Activated T-cell treated with anti-CD3 and anti-CD28 coated beads, Interleukin-2, amount 50 U/mL, for 24 hours (primary cell): ENCODE data around the gene GAREM1.

ENCODE experiments used
- DNase-seq: peaks from one replicate; pipeline ENCODE4 v3.0.0-alpha.2; 2020
- H3K27ac Mint-ChIP-seq: 2 replicates; pipeline ENCODE4 v1.8.0; 2020; ENCODE audit warnings: mild to moderate bottlenecking, mixed read lengths
- H3K27me3 Mint-ChIP-seq: 2 replicates; pipeline ENCODE4 v1.8.0; 2020; ENCODE audit warnings: mixed read lengths
- H3K36me3 Mint-ChIP-seq: 2 replicates; pipeline ENCODE4 v1.8.0; 2020; ENCODE audit warnings: low read depth, mixed read lengths
- H3K4me1 Mint-ChIP-seq: 2 replicates; pipeline ENCODE4 v1.8.0; 2020; ENCODE audit warnings: low read depth, mixed read lengths
- H3K4me3 Mint-ChIP-seq: 2 replicates; pipeline ENCODE4 v1.8.0; 2020; ENCODE audit warnings: mild to moderate bottlenecking, moderate library complexity, mixed read lengths
- H3K9me3 Mint-ChIP-seq: 2 replicates; pipeline ENCODE4 v1.8.0; 2020; ENCODE audit warnings: mixed read lengths

The GAREM1 gene

DNA sequence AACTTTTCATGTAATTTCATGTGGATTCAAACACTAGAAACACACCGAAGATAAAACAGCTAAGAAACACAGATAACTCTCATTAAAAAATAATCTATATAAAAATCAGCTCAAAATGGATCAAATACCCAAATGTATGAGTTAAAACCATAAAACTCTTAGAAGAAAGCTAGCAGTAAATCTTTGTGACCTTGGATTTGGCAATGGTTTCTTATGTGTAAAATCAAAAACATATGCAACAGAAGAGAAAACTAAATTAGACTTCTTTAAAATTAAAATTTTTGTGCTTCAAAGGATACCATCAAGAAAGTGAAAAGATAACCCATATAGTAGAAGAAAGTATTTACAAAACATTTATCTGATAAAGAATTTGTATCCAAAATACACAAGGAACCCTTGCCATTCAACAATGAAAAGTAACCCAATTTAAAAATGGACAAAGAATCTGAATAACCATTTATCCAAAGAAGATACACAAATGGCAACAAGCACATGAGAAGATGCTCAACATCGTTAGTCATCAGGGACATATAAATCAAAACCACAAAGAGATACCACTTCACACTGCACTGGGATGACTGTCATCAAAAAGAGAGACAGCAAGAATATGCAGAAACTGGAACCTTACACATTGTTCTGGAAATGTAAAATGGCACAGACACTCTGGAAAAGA, 27.5 kb downstream of the GAREM1 start:
- H3K36me3 Mint-ChIP-seq = no peaks in the 10 kb centered on the region
- no peaks in the 10 kb centered on the region for H3K9me3 Mint-ChIP-seq
- no peak overlapping the region for H3K4me3 Mint-ChIP-seq
- no peak overlapping the region for H3K27ac Mint-ChIP-seq
- no peak for DNase-seq
- peaks cover 17% of the 10 kb centered on the region for H3K27me3 Mint-ChIP-seq
- H3K4me1 Mint-ChIP-seq = no peaks in the 10 kb centered on the region

GRCh38 chr18:32442575-32442974, 28.1 kb downstream of the GAREM1 start:
- Mint-ChIP-seq H3K36me3 (no peaks in the 10 kb centered on the region), H3K4me3 (no peak overlapping the region), H3K27ac (no peak overlapping the region), H3K9me3 (no peaks in the 10 kb centered on the region), H3K27me3 (peaks cover 20% of the 10 kb centered on the region), H3K4me1 (no peaks in the 10 kb centered on the region)
- DNase-seq = no peak

DNA sequence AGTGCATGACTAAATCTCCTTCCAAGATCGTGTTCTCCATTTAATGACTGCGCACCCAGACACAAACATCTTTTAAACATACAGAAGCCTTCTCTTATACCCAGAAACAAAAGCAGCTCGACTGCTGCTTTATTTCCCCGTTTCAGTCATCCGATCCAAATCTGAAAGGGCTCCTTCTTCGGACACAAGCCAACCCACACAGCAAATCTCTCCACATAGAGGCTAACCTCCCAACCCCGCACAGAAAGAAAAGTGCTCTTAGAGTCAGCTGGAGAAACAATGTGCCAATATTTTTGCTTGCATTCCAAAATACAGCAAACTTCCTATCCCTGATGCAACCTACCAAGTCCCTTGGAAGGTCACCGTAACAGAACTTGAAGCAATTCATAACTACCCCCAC, 29.1 kb downstream of the GAREM1 start:
- Mint-ChIP-seq H3K27ac (no peak overlapping the region), H3K36me3 (no peaks in the 10 kb centered on the region), H3K4me1 (no peaks in the 10 kb centered on the region), H3K4me3 (no peak overlapping the region), H3K9me3 (no peaks in the 10 kb centered on the region), H3K27me3 (peaks cover 16% of the 10 kb centered on the region)
- DNase-seq = no peak

GRCh38 chr18:32440518-32440917, 30.2 kb downstream of the GAREM1 start:
- Mint-ChIP-seq H3K27me3 (peaks cover 14% of the 10 kb centered on the region), H3K36me3 (no peaks in the 10 kb centered on the region), H3K9me3 (no peaks in the 10 kb centered on the region), H3K27ac (no peak overlapping the region), H3K4me1 (no peaks in the 10 kb centered on the region), H3K4me3 (no peak overlapping the region)
- DNase-seq = no peak

DNA sequence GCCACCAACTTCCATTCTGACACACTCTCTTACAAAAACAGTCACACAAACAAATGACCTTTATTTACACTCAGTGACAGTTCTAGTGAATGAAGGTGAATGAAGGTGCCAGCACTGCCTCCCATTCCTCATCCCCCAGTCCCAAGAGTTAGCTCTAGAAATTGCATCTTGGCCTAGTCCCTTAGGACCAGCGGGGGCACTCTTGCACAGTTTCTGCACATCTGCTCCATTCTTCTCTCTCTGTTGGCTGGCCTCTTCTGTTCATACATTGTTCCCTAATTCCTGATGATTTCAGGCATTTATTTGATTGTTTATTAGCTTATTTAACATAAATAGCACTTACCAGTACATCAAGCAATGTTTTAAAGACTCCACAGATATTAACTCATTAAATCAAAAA, 30.9 kb downstream of the GAREM1 start:
- H3K4me3 Mint-ChIP-seq = no peak overlapping the region
- H3K27ac Mint-ChIP-seq = no peak overlapping the region
- H3K27me3 Mint-ChIP-seq = peaks cover 14% of the 10 kb centered on the region
- no peaks in the 10 kb centered on the region for H3K9me3 Mint-ChIP-seq
- H3K36me3 Mint-ChIP-seq = no peaks in the 10 kb centered on the region
- DNase-seq = no peak
- no peaks in the 10 kb centered on the region for H3K4me1 Mint-ChIP-seq

DNA sequence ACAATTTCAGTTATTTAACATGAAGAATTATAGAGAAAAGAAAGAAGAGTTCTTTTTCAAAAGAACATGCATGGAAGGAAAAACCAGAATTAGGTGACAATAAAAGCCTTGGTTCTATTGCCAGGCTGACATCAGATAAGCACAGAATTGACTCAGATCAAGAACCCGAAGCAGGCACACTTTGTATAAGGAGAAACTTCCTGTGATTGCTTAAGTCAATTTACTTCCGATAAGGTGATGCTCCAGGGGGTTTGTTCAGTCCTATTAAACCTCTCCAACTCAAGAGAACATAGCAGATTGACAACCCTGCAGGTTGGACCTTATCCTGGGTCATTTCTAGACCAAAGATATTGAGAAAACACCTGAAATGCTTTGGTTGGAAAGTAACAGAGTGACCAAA, 31.4 kb downstream of the GAREM1 start:
- Mint-ChIP-seq H3K9me3 (no peaks in the 10 kb centered on the region), H3K27me3 (peaks cover 14% of the 10 kb centered on the region), H3K27ac (no peak overlapping the region), H3K36me3 (no peaks in the 10 kb centered on the region), H3K4me1 (no peaks in the 10 kb centered on the region), H3K4me3 (no peak overlapping the region)
- no peak for DNase-seq

- DNase-seq = no peak
- H3K27me3 Mint-ChIP-seq = peaks cover 12% of the 10 kb centered on the region
- H3K27ac Mint-ChIP-seq = no peak overlapping the region
- no peaks in the 10 kb centered on the region for H3K36me3 Mint-ChIP-seq
- H3K4me1 Mint-ChIP-seq = no peaks in the 10 kb centered on the region
- H3K9me3 Mint-ChIP-seq = no peaks in the 10 kb centered on the region
- H3K4me3 Mint-ChIP-seq = no peak overlapping the region
Observed at GRCh38 chr18:32438173-32438572, 32.5 kb downstream of the GAREM1 start.

DNA sequence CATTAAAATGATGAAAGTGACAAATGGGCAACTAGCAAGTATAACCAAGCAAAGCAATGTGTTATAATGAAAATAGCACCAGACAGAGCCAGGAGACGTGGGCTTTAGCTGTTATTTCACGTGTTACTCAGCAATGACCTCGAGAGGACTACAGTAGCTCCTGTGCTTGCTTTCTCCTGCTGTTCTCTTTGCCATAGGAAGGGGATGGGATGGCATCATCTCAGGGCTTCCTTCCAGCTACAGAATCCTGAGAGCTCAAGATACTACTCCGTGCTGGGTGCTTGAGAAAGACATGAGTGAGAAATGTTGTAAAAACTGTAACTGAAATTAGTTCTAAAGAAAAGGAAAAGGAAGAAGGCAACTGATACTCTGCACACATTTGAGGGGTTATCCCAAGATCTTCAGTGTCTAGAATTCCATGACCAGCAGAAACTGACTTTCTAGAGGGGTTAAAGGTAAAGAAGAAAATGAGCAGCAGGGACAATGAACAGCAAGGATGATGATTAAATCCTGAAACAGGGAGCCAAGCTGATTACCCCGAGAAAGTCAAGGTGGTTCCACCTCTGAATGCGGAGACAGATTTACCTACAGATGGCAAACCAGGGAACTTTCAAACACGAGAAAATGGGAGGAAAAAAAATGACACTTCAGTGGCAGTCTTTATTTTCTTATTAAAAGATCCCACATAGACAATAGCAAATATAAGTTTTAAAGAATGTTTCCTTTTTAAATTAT, 33.4 kb downstream of the GAREM1 start:
- Mint-ChIP-seq H3K4me3 (no peak overlapping the region), H3K36me3 (no peaks in the 10 kb centered on the region), H3K9me3 (no peaks in the 10 kb centered on the region), H3K27me3 (peaks cover 19% of the 10 kb centered on the region), H3K27ac (no peak overlapping the region), H3K4me1 (no peaks in the 10 kb centered on the region)
- no peak for DNase-seq

DNA sequence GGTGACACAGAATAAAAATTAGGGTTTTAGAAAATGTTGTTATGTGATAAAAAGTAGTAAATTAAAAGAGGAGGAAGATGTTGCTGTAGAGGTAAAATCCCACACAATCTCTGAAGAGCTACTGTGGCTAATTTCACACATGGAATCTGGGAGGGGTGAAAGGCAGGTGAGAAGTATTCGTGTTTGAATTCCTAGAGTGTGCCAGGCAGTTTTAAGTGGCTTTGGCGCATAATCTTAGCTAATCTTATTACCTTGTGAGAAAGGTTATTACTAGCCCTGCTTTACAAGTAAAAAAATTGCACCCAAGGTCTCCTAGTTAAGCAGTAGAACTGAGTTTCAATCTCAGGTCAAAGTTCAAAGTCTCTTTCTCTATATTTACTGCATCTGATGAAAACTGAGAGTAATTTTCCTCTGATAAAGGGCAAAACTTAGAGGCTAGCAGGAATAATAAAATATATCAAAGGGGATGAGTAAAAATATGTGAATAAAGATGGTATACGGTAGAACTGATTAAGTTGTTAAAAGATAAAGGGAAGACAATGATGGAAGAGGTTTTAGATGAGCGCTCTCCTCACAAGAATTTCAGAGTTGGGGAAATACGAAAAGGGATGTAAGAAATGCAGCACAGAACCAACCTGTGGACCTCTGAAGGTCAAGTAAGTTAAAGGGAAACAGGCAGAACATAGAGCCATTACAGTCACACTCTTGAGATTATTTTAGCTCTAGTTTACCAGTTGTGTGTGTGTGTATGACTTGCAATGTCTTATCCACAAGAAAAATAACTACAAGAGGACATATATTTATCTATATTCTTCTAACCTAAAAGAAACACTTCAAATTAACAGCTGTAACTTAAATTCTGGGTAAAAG, 34.8 kb downstream of the GAREM1 start:
- H3K9me3 Mint-ChIP-seq = peaks cover 7% of the 10 kb centered on the region
- H3K27ac Mint-ChIP-seq = no peak overlapping the region
- DNase-seq = no peak
- H3K4me3 Mint-ChIP-seq = no peak overlapping the region
- no peaks in the 10 kb centered on the region for H3K36me3 Mint-ChIP-seq
- H3K4me1 Mint-ChIP-seq = no peaks in the 10 kb centered on the region
- H3K27me3 Mint-ChIP-seq = peaks cover 17% of the 10 kb centered on the region

DNA sequence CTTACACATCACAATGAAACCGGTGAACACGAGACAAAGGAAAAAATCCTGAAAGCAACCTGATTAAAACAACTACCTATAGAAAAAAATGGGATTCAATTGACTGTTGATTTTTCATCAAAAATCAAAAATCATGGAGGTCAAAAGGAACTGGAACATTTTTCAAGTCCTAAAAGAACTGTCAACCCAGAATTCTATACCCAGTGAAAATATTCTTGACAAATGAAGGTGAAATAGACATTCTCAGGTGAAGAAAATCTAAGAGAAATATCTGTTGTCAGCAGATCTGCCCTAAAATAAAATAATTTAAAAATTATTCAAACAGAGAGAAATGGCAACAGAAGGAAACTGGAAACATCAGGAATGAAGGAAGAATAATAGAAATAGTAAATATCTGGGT, 38.9 kb downstream of the GAREM1 start:
- Mint-ChIP-seq H3K4me3 (no peak overlapping the region), H3K9me3 (peaks cover 12% of the 10 kb centered on the region), H3K27me3 (peaks cover 34% of the 10 kb centered on the region), H3K36me3 (no peaks in the 10 kb centered on the region), H3K4me1 (no peaks in the 10 kb centered on the region), H3K27ac (no peak overlapping the region)
- DNase-seq = no peak

- H3K4me3 Mint-ChIP-seq = no peak overlapping the region
- H3K4me1 Mint-ChIP-seq = no peaks in the 10 kb centered on the region
- peaks cover 36% of the 10 kb centered on the region for H3K27me3 Mint-ChIP-seq
- no peak overlapping the region for H3K27ac Mint-ChIP-seq
- no peak for DNase-seq
- H3K9me3 Mint-ChIP-seq = peaks cover 12% of the 10 kb centered on the region
- no peaks in the 10 kb centered on the region for H3K36me3 Mint-ChIP-seq
Observed at GRCh38 chr18:32429402-32429801, 41.3 kb downstream of the GAREM1 start.

- no peak overlapping the region for H3K27ac Mint-ChIP-seq
- H3K36me3 Mint-ChIP-seq = no peaks in the 10 kb centered on the region
- DNase-seq = no peak
- H3K27me3 Mint-ChIP-seq = peaks cover 29% of the 10 kb centered on the region
- peaks cover 12% of the 10 kb centered on the region for H3K9me3 Mint-ChIP-seq
- no peak overlapping the region for H3K4me3 Mint-ChIP-seq
- H3K4me1 Mint-ChIP-seq = no peaks in the 10 kb centered on the region
Observed at GRCh38 chr18:32427084-32427900, 43.4 kb downstream of the GAREM1 start.

DNA sequence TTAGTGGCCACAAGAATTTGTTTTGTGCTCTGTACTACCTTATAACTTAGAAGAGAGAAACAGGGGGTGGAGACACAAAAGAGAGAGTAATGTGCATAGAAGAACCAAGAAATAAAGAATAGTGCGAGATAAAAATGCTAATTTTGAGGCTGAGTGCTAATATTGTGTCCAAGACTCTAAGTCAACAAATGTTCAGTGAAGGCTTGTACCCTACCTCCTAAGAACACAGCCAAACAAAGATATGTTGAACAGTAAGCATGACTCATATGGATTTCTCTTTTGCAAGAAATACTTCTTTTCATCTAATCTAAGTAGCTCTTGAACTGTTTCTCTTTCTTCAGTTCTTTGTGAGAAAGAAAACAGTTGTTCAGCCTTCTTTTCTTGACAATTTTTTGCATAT, 45.2 kb downstream of the GAREM1 start:
- H3K9me3 Mint-ChIP-seq = peaks cover 2% of the 10 kb centered on the region
- DNase-seq = no peak
- H3K27me3 Mint-ChIP-seq = peaks cover 21% of the 10 kb centered on the region
- H3K4me3 Mint-ChIP-seq = no peak overlapping the region
- no peaks in the 10 kb centered on the region for H3K4me1 Mint-ChIP-seq
- no peaks in the 10 kb centered on the region for H3K36me3 Mint-ChIP-seq
- H3K27ac Mint-ChIP-seq = no peak overlapping the region

DNA sequence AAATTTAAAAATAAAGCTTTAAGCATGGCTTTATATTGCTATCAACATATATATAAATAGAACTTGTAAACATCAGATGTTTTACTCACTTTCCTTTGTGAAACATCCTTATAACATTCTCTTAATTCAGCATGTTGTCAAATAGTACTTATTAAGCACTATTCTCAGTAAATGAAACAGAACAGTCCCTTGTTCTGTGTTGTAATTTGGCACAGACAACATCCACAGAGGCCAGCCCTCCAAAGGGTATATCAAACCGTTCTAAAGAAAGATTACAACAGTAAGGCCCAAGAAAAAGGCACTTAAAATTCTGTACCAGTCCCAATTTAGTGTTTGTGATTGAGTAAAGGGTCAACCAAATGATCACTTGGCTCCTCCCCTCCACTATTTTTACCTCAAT, 46.0 kb downstream of the GAREM1 start:
- Mint-ChIP-seq H3K4me1 (no peaks in the 10 kb centered on the region), H3K27me3 (peaks cover 16% of the 10 kb centered on the region), H3K36me3 (no peaks in the 10 kb centered on the region), H3K27ac (no peak overlapping the region), H3K4me3 (no peak overlapping the region), H3K9me3 (no peaks in the 10 kb centered on the region)
- DNase-seq = no peak
